K562 (cell line): ENCODE data around the gene SLC5A11. TPM values are rescaled to one million over a fixed set of nuclear protein-coding genes. Genes with fewer than 3 reads are reported as not detected.

ENCODE experiments used
- ATAC-seq: fragments of 200-7000 bp; cut with Tn5 transposase; 3 replicates; pipeline ENCODE4 v1.9.1; 2020; ENCODE audit warnings: moderate library complexity
- BruUV-seq: library from RNA; stranded (reverse); fragments of 400-500 nt; replicated peaks from 2 replicates; lab custom pipeline; 2021; lab: Mats Ljungman, UMichigan
- CTCF ChIA-PET: fragments of 300-600 bp; formaldehyde crosslinking; extraction: SDS; loops from one replicate; lab custom pipeline; 2021; ENCODE audit warnings: low intra/inter-chr PET ratio; lab: Yijun Ruan, JAX
- POLR2A ChIA-PET: fragments of 300-600, 350-650 bp; sonication (Branson Sonifier 250); formaldehyde crosslinking; extraction: SDS; loops from one replicate; lab custom pipeline; 2021; ENCODE audit warnings: antibody characterized with exemption, inconsistent platforms; lab: Yijun Ruan, JAX
- DNase-seq, 4 experiments: peaks; one replicate each; pipeline versions ENCODE4 v3.0.0 to v3.0.0-alpha.2; 2011 to 2018; ENCODE audit warnings: low spot score in 3 of 4, mixed read lengths in 3 of 4; ENCODE audit errors: extremely low read depth in 1 of 4
- FAIRE-seq: peaks from 2 replicates; lab custom pipeline; 2011; peaks lifted over from hg19 to GRCh38; lab: Jason Lieb, UNC
- H2AFZ ChIP-seq: 2 replicates; pipeline ENCODE4 v1.6.0; 2011; ENCODE audit warnings: low read depth, low read length, control low read depth, inconsistent platforms
- H3K27ac ChIP-seq: fragments of 200-600 bp; 3 replicates; pipeline ENCODE4 v1.8.0; 2011; ENCODE audit warnings: low read depth, mild to moderate bottlenecking, control low read depth, inconsistent platforms, low read length, moderate library complexity, mixed read lengths; ENCODE audit errors: extremely low read depth
- H3K27me3 ChIP-seq, 2 experiments: fragments of 300-600 bp in 1 of 2; 2 replicates in 1 of 2; 3 replicates in 1 of 2; pipeline versions ENCODE4 v1.6.0 to v1.8.0; 2011; ENCODE audit warnings: inconsistent platforms in 2 of 2, low read length in 2 of 2, mild to moderate bottlenecking in 1 of 2, mixed read lengths in 1 of 2, moderate library complexity in 1 of 2; ENCODE audit not compliant: control insufficient read depth in 2 of 2, insufficient read depth in 2 of 2
- H3K36me3 ChIP-seq: fragments of 300-600 bp; 3 replicates; pipeline ENCODE4 v1.8.0; 2011; ENCODE audit warnings: mild to moderate bottlenecking, low read length, inconsistent platforms; ENCODE audit not compliant: control insufficient read depth, insufficient read depth
- H3K4me1 ChIP-seq, 2 experiments: fragments of 200-600 bp in 1 of 2; replicated peaks in 1 of 2; 2 replicates in 1 of 2; 3 replicates in 1 of 2; pipeline versions ENCODE4 v1.5.1 to v1.8.0; 2011; ENCODE audit warnings: inconsistent platforms in 2 of 2, low read length in 2 of 2, mild to moderate bottlenecking in 1 of 2, mixed read lengths in 1 of 2, moderate library complexity in 1 of 2; ENCODE audit not compliant: control insufficient read depth in 2 of 2, insufficient read depth in 2 of 2
- H3K4me2 ChIP-seq: 2 replicates; pipeline ENCODE4 v1.6.1; 2011; ENCODE audit warnings: low read length, control low read depth, inconsistent platforms, mixed read lengths; ENCODE audit not compliant: insufficient read depth
- H3K4me3 ChIP-seq: fragments of 200-600 bp; sonication (generic), shearing (Covaris generic); 2 replicates; pipeline ENCODE4 v1.5.1; 2016; ENCODE audit warnings: control low read depth, inconsistent platforms
- H3K79me2 ChIP-seq: fragments of 200-600 bp; 3 replicates; pipeline ENCODE4 v1.8.0; 2011; ENCODE audit warnings: low read length, inconsistent platforms; ENCODE audit not compliant: control insufficient read depth, insufficient read depth
- H3K9ac ChIP-seq, 2 experiments: 2 replicates each; pipeline versions ENCODE4 v1.6.0 to v1.6.1; 2011; ENCODE audit warnings: low read depth in 2 of 2, low read length in 2 of 2, control low read depth in 1 of 2, inconsistent platforms in 1 of 2, mild to moderate bottlenecking in 1 of 2, mixed read lengths in 1 of 2; ENCODE audit not compliant: insufficient read depth in 1 of 2
- H3K9me1 ChIP-seq: one replicate; pipeline ENCODE4 v1.6.0; 2011; ENCODE audit warnings: inconsistent platforms, mild to moderate bottlenecking, low read length, moderate library complexity; ENCODE audit not compliant: control insufficient read depth, insufficient read depth
- H3K9me3 ChIP-seq: replicated peaks from 2 replicates; pipeline ENCODE4 v1.5.1; 2011; ENCODE audit warnings: low read depth, low read length, inconsistent platforms; ENCODE audit not compliant: control insufficient read depth, insufficient read depth
- H4K20me1 ChIP-seq: replicated peaks from 2 replicates; pipeline ENCODE4 v1.6.1; 2011; ENCODE audit warnings: low read length, inconsistent platforms, mixed read lengths; ENCODE audit not compliant: control insufficient read depth, insufficient read depth
- BCL6 ChIP-seq: fragments of 250-450 bp; sonication (Bioruptor Pico); IDR thresholded peaks from 2 replicates; pipeline ENCODE4 v1.4.0; 2020
- BRF1 ChIP-seq: IDR thresholded peaks from 3 replicates; pipeline ENCODE4 v1.6.1; 2011; ENCODE audit warnings: borderline replicate concordance, mild to moderate bottlenecking; ENCODE audit not compliant: insufficient read length; ENCODE audit errors: extremely low read depth
- CBX2 ChIP-seq: fragments of 200-600 bp; sonication (generic); IDR thresholded peaks from one replicate; pipeline ENCODE4 v1.6.1; 2012; ENCODE audit warnings: mild to moderate bottlenecking, low read length, inconsistent platforms; ENCODE audit not compliant: insufficient read depth, poor library complexity, severe bottlenecking
- CEBPZ ChIP-seq: fragments of 150-350 bp; IDR thresholded peaks from 2 replicates; pipeline ENCODE4 v1.6.1; 2014; ENCODE audit warnings: low read depth, mild to moderate bottlenecking, low read length, borderline replicate concordance
- CSDE1 ChIP-seq, 2 experiments: fragments of 450-650 bp; IDR thresholded peaks; 2 replicates each; pipeline ENCODE4 v1.6.1; 2016; ENCODE audit warnings: mild to moderate bottlenecking in 1 of 2
- DIDO1 ChIP-seq: fragments of 450-650 bp; IDR thresholded peaks from 2 replicates; pipeline ENCODE4 v1.6.1; 2016; ENCODE audit warnings: low read depth, missing biosample characterization, missing genetic modification characterization
- ETV6 ChIP-seq, 3 experiments: fragments of 150-350 bp in 1 of 3; sonication (generic) in 1 of 3; formaldehyde crosslinking in 1 of 3; IDR thresholded peaks; 2 replicates each; pipeline versions ENCODE4 v1.6.1 to v1.8.0; 2014 to 2022; ENCODE audit warnings: borderline replicate concordance in 2 of 3, low read depth in 2 of 3, antibody characterized with exemption in 1 of 3, low read length in 1 of 3, mild to moderate bottlenecking in 1 of 3, missing genetic modification reagents in 1 of 3
- KLF1 ChIP-seq: fragments of 450-650 bp; IDR thresholded peaks from 2 replicates; pipeline ENCODE4 v1.6.1; 2016; ENCODE audit warnings: missing genetic modification characterization, missing compliant biosample characterization
- MAX ChIP-seq: sonication (generic); formaldehyde crosslinking; IDR thresholded peaks from 2 replicates; pipeline ENCODE4 v1.9.0; 2022; ENCODE audit warnings: mild to moderate bottlenecking, missing genetic modification reagents
- ZFP36 ChIP-seq: fragments of 150-350 bp; IDR thresholded peaks from 2 replicates; pipeline ENCODE4 v1.6.1; 2018; ENCODE audit warnings: low read length, low read depth; ENCODE audit not compliant: partially characterized antibody
- ZNF444 ChIP-seq: fragments of 250-450 bp; sonication (Bioruptor Pico); IDR thresholded peaks from 2 replicates; pipeline ENCODE4 v1.4.0; 2020; ENCODE audit warnings: mild to moderate bottlenecking, moderate library complexity
- ZNF668 ChIP-seq: fragments of 250-450 bp; sonication (Bioruptor Pico); IDR thresholded peaks from 2 replicates; pipeline ENCODE4 v1.8.0; 2022; ENCODE audit warnings: mild to moderate bottlenecking, inconsistent platforms
- ZNF695 ChIP-seq: fragments of 450-650 bp; formaldehyde crosslinking; IDR thresholded peaks from 2 replicates; pipeline ENCODE4 v1.4.0; 2020; ENCODE audit warnings: mild to moderate bottlenecking, moderate library complexity
- WGBS: fragments of 100-300 bp; shearing (Covaris generic); methylation state at CpG from one replicate; pipeline ENCODE4 v1.1.6; 2016; ENCODE audit warnings: low coverage, mixed read lengths; ENCODE audit not compliant: insufficient coverage; ENCODE audit errors: missing lambda C conversion rate; 5-methylcytosine and 5-hydroxymethylcytosine counted together
- in situ Hi-C: fragments of 300-500 bp; cut with MboI; formaldehyde crosslinking; loops from 4 replicates; pipeline ENCODE4 v1.15.0; 2018; ENCODE audit warnings: inconsistent platforms, mixed read lengths
- intact Hi-C: fragments of 100-400 bp; cut with micrococcal nuclease; formaldehyde crosslinking; loops from 2 replicates; pipeline ENCODE4 v1.14.2; 2022
- polyA plus RNA-seq, 8 experiments: library from polyadenylated mRNA; depleted of rRNA in 4 of 8; stranded (reverse) in 5 of 8; unstranded in 3 of 8; fragments of >200 nt; fragmentation: Nextera tagmentation in 2 of 8; fragmentation: Illumina TruSeq in 1 of 8; extraction: Ambion mirVana in 2 of 8; extraction: Trizol in 1 of 8; gene quantifications; 2 replicates each; pipeline versions ENCODE4 v1.2.1 to v1.2.3, GENCODE V29; 2011 to 2014; ENCODE audit warnings: inconsistent platforms in 1 of 8, missing spikeins in 1 of 8
- total RNA-seq, 7 experiments: library from RNA; depleted of rRNA in 6 of 7; stranded (reverse); fragments of >200 nt in 6 of 7; fragmentation: Illumina TruSeq in 2 of 7; extraction: Trizol in 2 of 7; gene quantifications; 2 replicates each; pipeline versions ENCODE4 v1.2.1 to v1.2.3, GENCODE V29; 2011 to 2021; ENCODE audit warnings: low replicate concordance in 1 of 7

SLC5A11 gene
- total and polyA plus RNA-seq, 9 of the 15 experiments (the other 6 are each of a cell fraction or from before 2014, with no cell fraction given): 0.04 to 0.25 (median 0.11) TPM; not detected in 3

DNA sequence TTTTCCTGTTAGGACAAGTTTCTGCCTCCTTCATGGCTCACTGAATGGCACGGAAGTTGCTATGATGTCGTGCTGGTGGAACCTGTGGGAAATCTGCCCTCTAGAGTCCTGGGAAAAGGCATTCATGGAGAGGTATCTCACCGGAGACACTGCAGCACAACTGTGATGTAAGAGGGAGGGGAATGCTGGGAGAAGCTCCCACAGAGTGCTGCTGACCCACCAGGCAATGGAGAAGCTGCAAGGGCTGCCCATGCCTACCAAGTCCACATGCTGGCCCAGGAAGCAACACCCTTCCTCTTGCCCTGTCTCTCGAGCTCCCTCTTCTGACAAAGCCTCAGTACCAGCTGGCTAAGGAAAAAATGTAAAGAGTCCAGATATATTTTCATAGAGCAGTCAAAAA, 45.2 kb upstream of the SLC5A11 start (continued):
- TF ChIP-seq CEBPZ (no peak), ETV6 (IDR thresholded peaks at IDR 0.05; ENCODE audit: borderline replicate concordance in 1 of 2, low read depth in 2 of 2, low read length in 1 of 2) (no peak), ETV6 (CRISPR knock-in tag; IDR thresholded peaks at IDR 0.05; ENCODE audit: borderline replicate concordance) (no peak)
- TF ChIP-seq, all 486 proteins: peak for 3

DNA sequence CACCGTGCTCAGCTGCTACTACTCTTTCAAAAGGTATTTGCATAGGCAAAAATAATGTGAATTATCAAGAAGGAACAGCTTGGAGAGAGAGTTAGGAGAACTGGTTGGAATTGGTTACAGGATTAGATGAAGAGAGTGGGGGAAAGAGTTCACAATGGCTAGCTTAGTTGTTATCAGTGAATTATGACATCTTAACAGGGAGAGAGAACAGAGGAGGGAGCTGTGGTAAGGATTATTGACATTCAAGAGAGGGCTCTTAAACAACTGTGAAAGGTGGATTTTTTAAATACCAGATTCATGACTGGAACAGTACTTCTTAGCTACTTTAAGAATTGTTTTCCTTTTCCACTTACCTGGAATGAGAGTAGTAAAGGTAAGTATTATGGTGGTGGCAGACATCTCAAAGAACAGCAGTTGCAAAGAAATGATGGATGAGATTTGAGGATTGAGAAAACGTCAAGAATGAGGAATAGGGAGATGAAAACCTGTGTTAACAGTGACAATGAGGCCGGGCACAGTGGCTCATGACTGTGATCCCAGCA, 43.9 kb upstream of the SLC5A11 start:
- Histone ChIP-seq H3K9me3 (no peaks in the 10 kb centered on the region), H3K9me1 (no peaks in the 10 kb centered on the region), H3K9ac (no peak overlapping the region), H3K4me3 (no peak overlapping the region), H3K4me2 (no peak overlapping the region), H3K79me2 (no peaks in the 10 kb centered on the region), H2AFZ (no peak overlapping the region), H3K4me1 (no peaks in the 10 kb centered on the region), H3K27ac (no peak overlapping the region), H4K20me1 (no peaks in the 10 kb centered on the region), H3K27me3 (no peaks in the 10 kb centered on the region), H3K36me3 (peaks cover 93% of the 10 kb centered on the region)
- CTCF ChIA-PET: no interaction called here
- BruUV-seq: no TSS peak
- DNase-seq: no peak
- WGBS: 89% methylated on average over 2 of the region's 3 CpGs
- POLR2A ChIA-PET: interaction anchor here (1.5 kb wide), 1 partner anchor 14 kb away, joined by 7 read pairs; no protein-coding TSS in a partner anchor
- no peak for FAIRE-seq
- intact Hi-C loops: loop anchor here (2.0 kb wide), 1 partner anchor 285 kb away; no protein-coding TSS in a partner anchor
- ATAC-seq: no peak
- in situ Hi-C loops: no loop called here
- TF ChIP-seq ZNF444 (CRISPR knock-in tag) (no peak), DIDO1 (no peak), ZNF695 (no peak), CSDE1 (IDR thresholded peaks at IDR 0.05) (no peak), BRF1 (no peak), CBX2 (no peak), BCL6 (CRISPR knock-in tag) (no peak), MAX (CRISPR knock-in tag) (no peak), ZFP36 (no peak), KLF1 (tag) (no peak), ZNF668 (CRISPR knock-in tag) (no peak)
